Prostate gland (tissue), 2 donors: ENCODE measurements around the gene GLRA2. TPM values are rescaled to one million over a fixed set of nuclear protein-coding genes. Genes with fewer than 3 reads are reported as not detected.

Experiments
- DNase-seq: peaks from one replicate; pipeline ENCODE4 v3.0.0-alpha.2; 2019; ENCODE audit warnings: low spot score
- H3K27ac ChIP-seq, 2 donors: fragments of 200-600 bp; sonication (generic); 2 replicates each; pipeline ENCODE4 v1.5.1; 2017 to 2019
- H3K27me3 ChIP-seq: fragments of 200-600 bp; sonication (generic); replicated peaks from 2 replicates; pipeline ENCODE4 v1.5.1; 2019; ENCODE audit not compliant: insufficient read depth
- H3K36me3 ChIP-seq, 2 donors: fragments of 200-600 bp; sonication (generic); 1 replicate in 1 of 2; 2 replicates in 1 of 2; pipeline versions ENCODE4 v1.5.1 to v1.8.1; 2017 to 2019
- H3K4me1 ChIP-seq: fragments of 200-600 bp; sonication (generic); replicated peaks from 2 replicates; pipeline ENCODE4 v1.5.1; 2019
- H3K4me3 ChIP-seq, 2 donors: fragments of 200-600 bp; sonication (generic); 2 replicates each; pipeline ENCODE4 v1.5.1; 2017 to 2019
- H3K9me3 ChIP-seq: fragments of 200-600 bp; sonication (generic); 2 replicates; pipeline ENCODE4 v1.5.1; 2017
- POLR2A ChIP-seq: fragments of 450-650 bp; IDR thresholded peaks from one replicate; pipeline ENCODE4 v1.6.1; 2016; ENCODE audit warnings: antibody characterized with exemption, mild to moderate bottlenecking
- POLR2AphosphoS5 ChIP-seq: sonication (generic); formaldehyde crosslinking; IDR thresholded peaks from one replicate; pipeline ENCODE4 v1.6.1; 2017; ENCODE audit warnings: antibody characterized with exemption
- WGBS: methylation state at CpG from one replicate; pipeline ENCODE4 v1.1.5; 2018; 5-methylcytosine and 5-hydroxymethylcytosine counted together
- intact Hi-C: fragments of 100-400 bp; cut with DNase I; formaldehyde crosslinking; loops from one replicate; pipeline ENCODE4 v1.14.2; 2022
- total RNA-seq, 2 donors: library from RNA; depleted of rRNA; stranded (reverse); fragments of >200 nt; gene quantifications; one replicate each; pipeline ENCODE4 v1.1.0, GENCODE V29; 2016
- TF ChIP-seq, protein P1 (sequence below), 4 experiments: fragments of 200-600 bp in 2 of 4; fragments of 450-650 bp in 2 of 4; sonication (generic) in 2 of 4; IDR thresholded peaks; 1 replicate in 3 of 4; 2 replicates in 1 of 4; pipeline ENCODE4 v1.5.1; 2016 to 2019; ENCODE audit warnings: antibody characterized with exemption in 4 of 4, mild to moderate bottlenecking in 2 of 4, moderate library complexity in 2 of 4

GLRA2 gene
- total RNA-seq, 2 donors from 2014 or later, result not detected

GRCh38 chrX:14690553-14690952 lies 161.2 kb downstream of the GLRA2 start:
- H3K9me3 ChIP-seq, result no peaks in the 10 kb centered on the region
- H3K4me3 ChIP-seq, result no peak overlapping the region
- TF ChIP-seq, protein P1, sequence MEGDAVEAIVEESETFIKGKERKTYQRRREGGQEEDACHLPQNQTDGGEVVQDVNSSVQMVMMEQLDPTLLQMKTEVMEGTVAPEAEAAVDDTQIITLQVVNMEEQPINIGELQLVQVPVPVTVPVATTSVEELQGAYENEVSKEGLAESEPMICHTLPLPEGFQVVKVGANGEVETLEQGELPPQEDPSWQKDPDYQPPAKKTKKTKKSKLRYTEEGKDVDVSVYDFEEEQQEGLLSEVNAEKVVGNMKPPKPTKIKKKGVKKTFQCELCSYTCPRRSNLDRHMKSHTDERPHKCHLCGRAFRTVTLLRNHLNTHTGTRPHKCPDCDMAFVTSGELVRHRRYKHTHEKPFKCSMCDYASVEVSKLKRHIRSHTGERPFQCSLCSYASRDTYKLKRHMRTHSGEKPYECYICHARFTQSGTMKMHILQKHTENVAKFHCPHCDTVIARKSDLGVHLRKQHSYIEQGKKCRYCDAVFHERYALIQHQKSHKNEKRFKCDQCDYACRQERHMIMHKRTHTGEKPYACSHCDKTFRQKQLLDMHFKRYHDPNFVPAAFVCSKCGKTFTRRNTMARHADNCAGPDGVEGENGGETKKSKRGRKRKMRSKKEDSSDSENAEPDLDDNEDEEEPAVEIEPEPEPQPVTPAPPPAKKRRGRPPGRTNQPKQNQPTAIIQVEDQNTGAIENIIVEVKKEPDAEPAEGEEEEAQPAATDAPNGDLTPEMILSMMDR (IDR thresholded peaks at IDR 0.05), result no peak
- no peak for TF ChIP-seq POLR2A
- no peak for TF ChIP-seq POLR2AphosphoS5
- H3K27me3 ChIP-seq, result no peaks in the 10 kb centered on the region
- no peaks in the 10 kb centered on the region for H3K4me1 ChIP-seq
- WGBS, result 40% methylated on average over 8 of the region's 8 CpGs
- intact Hi-C loops, result no loop called here
- H3K27ac ChIP-seq, result no peak overlapping the region
- DNase-seq, result no peak
- H3K36me3 ChIP-seq, result no peaks in the 10 kb centered on the region

GRCh38 chrX:14694611-14695010 lies 165.3 kb downstream of the GLRA2 start:
- 66% methylated on average over 2 of the region's 2 CpGs for WGBS
- intact Hi-C loops, result no loop called here
- no peak for DNase-seq
- H3K4me3 ChIP-seq, result no peak overlapping the region
- H3K9me3 ChIP-seq, result no peaks in the 10 kb centered on the region
- H3K27me3 ChIP-seq, result no peaks in the 10 kb centered on the region
- no peaks in the 10 kb centered on the region for H3K4me1 ChIP-seq
- no peaks in the 10 kb centered on the region for H3K36me3 ChIP-seq
- TF ChIP-seq, protein P1 (IDR thresholded peaks at IDR 0.05), result no peak
- TF ChIP-seq POLR2A, result no peak
- no peak for TF ChIP-seq POLR2AphosphoS5
- H3K27ac ChIP-seq, result no peak overlapping the region

DNA sequence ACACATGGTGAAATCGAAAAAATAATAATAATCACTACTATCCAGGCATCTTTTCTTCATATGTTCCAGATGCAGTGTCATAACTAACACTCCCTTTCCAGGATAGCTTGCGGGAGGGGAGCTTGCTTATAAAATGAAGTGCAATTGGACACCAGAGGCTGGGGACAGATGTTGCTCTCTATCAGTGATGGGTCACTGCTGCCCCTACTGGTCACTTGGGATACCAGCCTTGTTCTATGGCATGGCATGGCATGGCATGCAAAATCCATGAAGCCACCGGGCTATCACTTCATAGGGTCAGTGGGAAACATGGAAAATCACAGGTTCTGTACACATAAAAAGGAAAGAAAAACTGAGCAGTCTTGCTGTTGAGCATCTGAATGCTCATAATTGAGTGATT lies 168.1 kb downstream of the GLRA2 start:
- no peaks in the 10 kb centered on the region for H3K9me3 ChIP-seq
- WGBS, result 80% methylated on average over 3 of the region's 3 CpGs
- no peaks in the 10 kb centered on the region for H3K27me3 ChIP-seq
- intact Hi-C loops, result no loop called here
- TF ChIP-seq, protein P1 (IDR thresholded peaks at IDR 0.05), result peak in 1 of 4 experiments; percentile 10
- TF ChIP-seq POLR2AphosphoS5, result no peak
- H3K4me3 ChIP-seq, result no peak overlapping the region
- no peaks in the 10 kb centered on the region for H3K4me1 ChIP-seq
- DNase-seq, result no peak
- no peak overlapping the region for H3K27ac ChIP-seq
- no peaks in the 10 kb centered on the region for H3K36me3 ChIP-seq

DNA sequence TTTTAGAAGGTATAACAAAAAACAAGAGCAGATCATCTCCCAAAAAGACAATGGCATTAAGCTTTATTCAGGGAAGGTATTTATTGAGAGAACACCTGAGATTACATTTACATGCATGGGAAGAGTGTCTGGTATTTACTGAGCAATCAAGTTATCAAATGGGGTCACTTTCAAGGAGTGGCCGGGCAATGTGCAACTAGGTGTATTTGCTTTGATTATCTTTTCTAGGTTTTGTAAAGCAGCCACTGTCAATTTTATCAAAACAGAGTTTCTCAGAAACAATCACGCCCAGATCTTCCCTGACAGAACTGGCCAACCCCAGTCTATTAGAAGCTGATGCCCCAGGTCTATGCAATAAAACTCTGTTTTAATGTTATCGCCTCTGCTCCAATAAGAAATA lies 169.5 kb downstream of the GLRA2 start:
- Histone ChIP-seq H3K4me1 (no peaks in the 10 kb centered on the region), H3K9me3 (no peaks in the 10 kb centered on the region), H3K27me3 (no peaks in the 10 kb centered on the region), H3K36me3 (no peaks in the 10 kb centered on the region), H3K27ac (no peak overlapping the region), H3K4me3 (no peak overlapping the region)
- DNase-seq, result no peak
- 82% methylated on average over 3 of the region's 3 CpGs for WGBS
- TF ChIP-seq POLR2AphosphoS5, result no peak
- no peak for TF ChIP-seq POLR2A
- TF ChIP-seq, protein P1 (IDR thresholded peaks at IDR 0.05), result no peak
- intact Hi-C loops, result no loop called here

DNA sequence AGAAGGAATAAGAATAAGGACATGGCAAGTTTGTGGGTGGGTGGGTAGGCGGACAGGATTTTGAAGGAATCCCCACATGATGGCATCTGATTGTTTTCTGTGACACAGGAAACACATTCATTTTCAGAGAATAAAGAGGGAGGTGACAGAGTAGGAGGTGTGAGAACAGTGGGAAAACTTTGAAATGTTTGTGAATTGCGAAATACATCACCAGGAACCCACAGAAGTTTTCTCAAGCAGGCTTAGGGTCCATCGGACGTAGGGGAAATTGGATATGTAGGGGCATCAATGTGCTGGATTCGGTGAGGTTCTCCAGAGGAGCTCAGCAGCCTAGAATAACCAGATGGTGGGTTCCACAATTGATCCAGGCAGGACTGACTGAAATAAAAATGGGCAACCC lies 171.6 kb downstream of the GLRA2 start:
- no peak for DNase-seq
- Histone ChIP-seq H3K27ac (no peak overlapping the region), H3K4me1 (no peaks in the 10 kb centered on the region), H3K4me3 (no peak overlapping the region), H3K36me3 (no peaks in the 10 kb centered on the region), H3K9me3 (no peaks in the 10 kb centered on the region), H3K27me3 (no peaks in the 10 kb centered on the region)
- intact Hi-C loops, result no loop called here
- no peak for TF ChIP-seq POLR2A
- no peak for TF ChIP-seq POLR2AphosphoS5
- TF ChIP-seq, protein P1 (IDR thresholded peaks at IDR 0.05), result no peak
- 90% methylated on average over 5 of the region's 5 CpGs for WGBS
